ENCODE data around the gene SUPT5H. TPM values are rescaled to one million over a fixed set of nuclear protein-coding genes. Genes with fewer than 3 reads are reported as not detected.

Gene SUPT5H
- total and polyA plus RNA-seq, 2 of the 4 experiments (the other 2 are of a cell fraction) = 75.3 to 116 TPM

DNA sequence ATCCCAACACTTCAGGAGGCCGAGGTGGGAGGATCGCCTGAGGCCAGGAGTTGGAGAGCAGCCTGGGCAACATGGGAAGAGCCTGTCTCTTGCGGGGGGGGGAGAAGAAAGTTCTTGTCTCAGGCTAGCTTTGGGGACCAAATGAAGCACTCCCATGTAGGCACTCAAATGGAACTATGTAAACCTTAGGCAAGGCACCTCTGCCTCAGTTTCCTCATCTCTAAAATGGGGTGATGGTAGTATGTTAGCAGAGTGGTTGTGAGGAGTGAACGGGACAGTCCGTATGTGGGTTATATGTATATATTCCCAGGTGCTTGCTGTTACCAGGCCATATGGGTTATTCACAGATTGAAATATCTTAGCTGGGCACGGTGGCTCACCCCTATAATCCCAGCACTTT, 46.8 kb downstream of the SUPT5H start:
- H4K20me1 ChIP-seq (ENCODE audit: insufficient read depth, low read length) = no peaks in the 10 kb centered on the region

More for the DNA sequence above, 46.8 kb downstream of the SUPT5H start:
- Histone ChIP-seq H3K9ac (ENCODE audit: low read depth, low read length) (no peak overlapping the region), H3K18ac (ENCODE audit: low read depth, low read length) (no peak overlapping the region), H3K4me2 (ENCODE audit: low read depth, low read length) (no peak overlapping the region), H3K4ac (ENCODE audit: low read depth, low read length) (no peak overlapping the region), H3K27me3 (ENCODE audit: control insufficient read depth, insufficient read depth, low read length) (peaks cover 3% of the 10 kb centered on the region; the same call in 1 of the 2 replicates), H3K9me1 (ENCODE audit: insufficient read depth, low read length) (peaks cover 3% of the 10 kb centered on the region; the same call in 1 of the 2 replicates), H3K4me1 (ENCODE audit: control insufficient read depth, insufficient read depth, low read length) (no peaks in the 10 kb centered on the region), H4K8ac (ENCODE audit: low read depth in 2 of 2, low read length in 2 of 2) (no peak overlapping the region), H3K14ac (replicated peaks; ENCODE audit: low read depth, low read length) (no peak overlapping the region), H3K23ac (ENCODE audit: low read depth, low read length) (no peak overlapping the region), H2AK9ac (replicated peaks; ENCODE audit: low read depth, low read length, poor library complexity) (no peak overlapping the region), H2AK5ac (ENCODE audit: low read depth, low read length) (no peak overlapping the region), H2BK120ac (ENCODE audit: low read depth, low read length) (no peak overlapping the region), H3K4me3 (ENCODE audit: insufficient read depth, low read depth, low read length) (no peak overlapping the region), H3K9me3 (ENCODE audit: control insufficient read depth, insufficient read depth, low read length) (no peaks in the 10 kb centered on the region), H3K27ac (ENCODE audit: insufficient read depth, low read length) (no peak overlapping the region), H2BK15ac (ENCODE audit: low read depth, low read length) (no peak overlapping the region), H2BK5ac (ENCODE audit: low read depth, low read length, poor library complexity, severe bottlenecking) (no peak overlapping the region), H2BK20ac (ENCODE audit: low read depth, low read length) (no peak overlapping the region), H3K56ac (ENCODE audit: extremely low read depth, insufficient read depth, low read length) (no peak overlapping the region), H3K79me1 (ENCODE audit: low read depth in 1 of 2, low read length in 2 of 2) (no peaks in the 10 kb centered on the region; a peak in 1 of 4 replicates), H4K5ac (ENCODE audit: low read depth, low read length) (no peak overlapping the region), H3K36me3 (ENCODE audit: control insufficient read depth, insufficient read depth, low read length) (peaks cover 29% of the 10 kb centered on the region), H2AFZ (replicated peaks; ENCODE audit: low read length, poor library complexity) (no peak overlapping the region), H4K91ac (ENCODE audit: insufficient read depth, low read depth, low read length) (no peak overlapping the region)
- DNase-seq (no peak), ATAC-seq (ENCODE audit: low read depth) (no peak)
- WGBS, 2 experiments (ENCODE audit: extremely low coverage in 2 of 2, insufficient read length in 1 of 2) = no CpG with 5 or more reads among the region's 6 CpGs
- POLR2A ChIA-PET (ENCODE audit: unreplicated experiment) = no interaction called here
- dilution Hi-C loops (cut with HindIII; ENCODE audit: low sequenced_read_pairs, unreplicated experiment) (no loop called here), intact Hi-C loops (cut with micrococcal nuclease) (no loop called here), in situ Hi-C loops (cut with MboI; ENCODE audit: low sequenced_read_pairs) (no loop called here)
- no TSS peak for BruUV-seq (replicated peaks)
- TF ChIP-seq, protein P1, sequence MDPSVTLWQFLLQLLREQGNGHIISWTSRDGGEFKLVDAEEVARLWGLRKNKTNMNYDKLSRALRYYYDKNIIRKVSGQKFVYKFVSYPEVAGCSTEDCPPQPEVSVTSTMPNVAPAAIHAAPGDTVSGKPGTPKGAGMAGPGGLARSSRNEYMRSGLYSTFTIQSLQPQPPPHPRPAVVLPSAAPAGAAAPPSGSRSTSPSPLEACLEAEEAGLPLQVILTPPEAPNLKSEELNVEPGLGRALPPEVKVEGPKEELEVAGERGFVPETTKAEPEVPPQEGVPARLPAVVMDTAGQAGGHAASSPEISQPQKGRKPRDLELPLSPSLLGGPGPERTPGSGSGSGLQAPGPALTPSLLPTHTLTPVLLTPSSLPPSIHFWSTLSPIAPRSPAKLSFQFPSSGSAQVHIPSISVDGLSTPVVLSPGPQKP (IDR thresholded peaks at IDR 0.05; ENCODE audit: borderline replicate concordance, low read depth, low read length) = no peak
- TF ChIP-seq RFX5 (IDR thresholded peaks at IDR 0.05; ENCODE audit: low read depth, low read length) = no peak
- TF ChIP-seq POLR2A (IDR thresholded peaks at IDR 0.05; ENCODE audit: low read depth, low read length) = no peak
- TF ChIP-seq MAZ (IDR thresholded peaks at IDR 0.05; ENCODE audit: borderline replicate concordance, low read depth, low read length) = no peak
- TF ChIP-seq MAFK (IDR thresholded peaks at IDR 0.05; ENCODE audit: low read depth, low read length) = no peak
- no peak for TF ChIP-seq RAD21 (IDR thresholded peaks at IDR 0.05; ENCODE audit: low read length)
- TF ChIP-seq, protein P2, sequence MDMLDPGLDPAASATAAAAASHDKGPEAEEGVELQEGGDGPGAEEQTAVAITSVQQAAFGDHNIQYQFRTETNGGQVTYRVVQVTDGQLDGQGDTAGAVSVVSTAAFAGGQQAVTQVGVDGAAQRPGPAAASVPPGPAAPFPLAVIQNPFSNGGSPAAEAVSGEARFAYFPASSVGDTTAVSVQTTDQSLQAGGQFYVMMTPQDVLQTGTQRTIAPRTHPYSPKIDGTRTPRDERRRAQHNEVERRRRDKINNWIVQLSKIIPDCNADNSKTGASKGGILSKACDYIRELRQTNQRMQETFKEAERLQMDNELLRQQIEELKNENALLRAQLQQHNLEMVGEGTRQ (IDR thresholded peaks at IDR 0.05; ENCODE audit: low read depth, low read length) = no peak
- no peak for TF ChIP-seq CHD1 (IDR thresholded peaks at IDR 0.05; ENCODE audit: low read depth, low read length)
- TF ChIP-seq CEBPB (IDR thresholded peaks at IDR 0.05; ENCODE audit: low read depth, low read length) = no peak
- TF ChIP-seq, protein P3, sequence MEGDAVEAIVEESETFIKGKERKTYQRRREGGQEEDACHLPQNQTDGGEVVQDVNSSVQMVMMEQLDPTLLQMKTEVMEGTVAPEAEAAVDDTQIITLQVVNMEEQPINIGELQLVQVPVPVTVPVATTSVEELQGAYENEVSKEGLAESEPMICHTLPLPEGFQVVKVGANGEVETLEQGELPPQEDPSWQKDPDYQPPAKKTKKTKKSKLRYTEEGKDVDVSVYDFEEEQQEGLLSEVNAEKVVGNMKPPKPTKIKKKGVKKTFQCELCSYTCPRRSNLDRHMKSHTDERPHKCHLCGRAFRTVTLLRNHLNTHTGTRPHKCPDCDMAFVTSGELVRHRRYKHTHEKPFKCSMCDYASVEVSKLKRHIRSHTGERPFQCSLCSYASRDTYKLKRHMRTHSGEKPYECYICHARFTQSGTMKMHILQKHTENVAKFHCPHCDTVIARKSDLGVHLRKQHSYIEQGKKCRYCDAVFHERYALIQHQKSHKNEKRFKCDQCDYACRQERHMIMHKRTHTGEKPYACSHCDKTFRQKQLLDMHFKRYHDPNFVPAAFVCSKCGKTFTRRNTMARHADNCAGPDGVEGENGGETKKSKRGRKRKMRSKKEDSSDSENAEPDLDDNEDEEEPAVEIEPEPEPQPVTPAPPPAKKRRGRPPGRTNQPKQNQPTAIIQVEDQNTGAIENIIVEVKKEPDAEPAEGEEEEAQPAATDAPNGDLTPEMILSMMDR (conservative IDR thresholded peaks at IDR 0.05; ENCODE audit: low read depth, low read length) = no peak
- TF ChIP-seq NFE2L2 (IDR thresholded peaks at IDR 0.05; ENCODE audit: low read depth, low read length) = no peak
- CTCF ChIA-PET = no interaction called here
